H1 (cell line): ENCODE results near the gene TOR1B.

Experiments used
- ATF3 ChIP-seq: IDR thresholded peaks from 2 replicates; pipeline ENCODE4 v1.6.1; 2011; ENCODE audit warnings: low read depth, mild to moderate bottlenecking, low read length; ENCODE audit not compliant: insufficient read depth
- BACH1 ChIP-seq: IDR thresholded peaks from 2 replicates; pipeline ENCODE4 v1.6.1; 2012; ENCODE audit warnings: low read length, improper control_type of control experiment
- CBX5 ChIP-seq: fragments of 300-800, 300-1000 bp; sonication (generic); IDR thresholded peaks from 2 replicates; pipeline ENCODE4 v1.7.1; 2016; ENCODE audit warnings: antibody characterized with exemption, low read length, low read depth
- CTCF ChIP-seq, 3 experiments: IDR thresholded peaks; 1 replicate in 2 of 3; 2 replicates in 1 of 3; pipeline versions ENCODE4 v1.5.1 to v1.6.1; 2011; ENCODE audit warnings: low read length in 3 of 3, mild to moderate bottlenecking in 3 of 3, inconsistent platforms in 2 of 3, low read depth in 1 of 3, moderate library complexity in 1 of 3; ENCODE audit not compliant: insufficient read depth in 1 of 3; ENCODE audit errors: control extremely low read depth in 1 of 3
- EP300 ChIP-seq, 2 experiments: IDR thresholded peaks; 1 replicate in 1 of 2; 2 replicates in 1 of 2; pipeline ENCODE4 v1.6.1; 2011 to 2012; ENCODE audit warnings: low read depth in 2 of 2, low read length in 2 of 2, mild to moderate bottlenecking in 2 of 2, borderline replicate concordance in 1 of 2, inconsistent platforms in 1 of 2, moderate library complexity in 1 of 2
- EZH2 ChIP-seq: fragments of 200-600 bp; sonication (generic); IDR thresholded peaks from 2 replicates; pipeline ENCODE4 v1.7.1; 2012; ENCODE audit warnings: low read depth, mild to moderate bottlenecking, moderate library complexity, low read length, inconsistent platforms; ENCODE audit not compliant: severe bottlenecking
- FOSL1 ChIP-seq: IDR thresholded peaks from 2 replicates; pipeline ENCODE4 v1.6.1; 2011; ENCODE audit warnings: mild to moderate bottlenecking, low read depth, low read length, moderate library complexity; ENCODE audit not compliant: insufficient read depth
- MAFK ChIP-seq: IDR thresholded peaks from 2 replicates; pipeline ENCODE4 v1.6.1; 2012; ENCODE audit warnings: low read depth, mild to moderate bottlenecking, improper control_type of control experiment, low read length
- POLR2A ChIP-seq, 2 experiments: IDR thresholded peaks; 1 replicate in 1 of 2; 2 replicates in 1 of 2; pipeline ENCODE4 v1.6.1; 2011; ENCODE audit warnings: low read depth in 2 of 2, low read length in 2 of 2, mild to moderate bottlenecking in 2 of 2; ENCODE audit errors: control extremely low read depth in 1 of 2
- RFX5 ChIP-seq: IDR thresholded peaks from 2 replicates; pipeline ENCODE4 v1.6.1; 2011; ENCODE audit warnings: low read depth, low read length, improper control_type of control experiment, borderline replicate concordance
- SIN3A ChIP-seq, 2 experiments: IDR thresholded peaks in 1 of 2; conservative IDR thresholded peaks in 1 of 2; 2 replicates each; pipeline ENCODE4 v1.6.1; 2011 to 2012; ENCODE audit warnings: low read length in 2 of 2, improper control_type of control experiment in 1 of 2, low read depth in 1 of 2, mild to moderate bottlenecking in 1 of 2
- SP1 ChIP-seq: IDR thresholded peaks from 2 replicates; pipeline ENCODE4 v1.6.1; 2011; ENCODE audit warnings: low read depth, low read length
- USF2 ChIP-seq: IDR thresholded peaks from 2 replicates; pipeline ENCODE4 v1.6.1; 2011; ENCODE audit warnings: low read length, improper control_type of control experiment

- TF ChIP-seq MAFK = no peak
- TF ChIP-seq CTCF (IDR thresholded peaks at IDR 0.05; ENCODE audit: control extremely low read depth in 1 of 3, insufficient read depth in 1 of 3, low read depth in 1 of 3, low read length in 3 of 3) = no peak
- no peak for TF ChIP-seq RFX5
- no peak for TF ChIP-seq ATF3
- no peak for TF ChIP-seq EP300 (IDR thresholded peaks at IDR 0.05; ENCODE audit: borderline replicate concordance in 1 of 2, low read depth in 2 of 2, low read length in 2 of 2)
- no peak for TF ChIP-seq BACH1
- no peak for TF ChIP-seq USF2
- TF ChIP-seq EZH2 = no peak
- no peak for TF ChIP-seq SIN3A (conservative IDR thresholded peaks at IDR 0.05 in 1 of 2, IDR thresholded peaks at IDR 0.05 in 1 of 2; ENCODE audit: low read depth in 1 of 2, low read length in 2 of 2)
- no peak for TF ChIP-seq POLR2A (IDR thresholded peaks at IDR 0.05; ENCODE audit: control extremely low read depth in 1 of 2, low read depth in 2 of 2, low read length in 2 of 2)
- no peak for TF ChIP-seq FOSL1
- TF ChIP-seq CBX5 = no peak
- TF ChIP-seq SP1 = no peak
Observed at GRCh38 chr9:129848712-129849441, 45.9 kb downstream of the TOR1B start.
